ENCODE measurements around the gene AGER. TPM values are rescaled to one million over a fixed set of nuclear protein-coding genes. Genes with fewer than 3 reads are reported as not detected.

The AGER gene
- total and polyA plus RNA-seq, 9 donors = 3.4 to 12.8 (median 7.9) TPM

GRCh38 chr6:32151181-32151862, 32.7 kb downstream of the AGER start:
- intact Hi-C loops (cut with DNase I) = loop anchor here in 1 of 4 donors (10.0 kb wide), 1 partner anchor 67 kb away; no protein-coding TSS in a partner anchor
- peak overlapping the region; percentile 51 for H3K4me3 ChIP-seq
- no peaks in the 10 kb centered on the region for H3K9me3 ChIP-seq
- peak overlapping the region; percentile 90 to 94 for H3K27ac ChIP-seq
- peak in 1 of 5 donors; percentile 37 for DNase-seq
- H3K36me3 ChIP-seq = no peaks in the 10 kb centered on the region
- no peaks in the 10 kb centered on the region for H3K27me3 ChIP-seq
- TF ChIP-seq EP300 (IDR thresholded peaks at IDR 0.05) (no peak), CTCF (IDR thresholded peaks at IDR 0.05) (no peak), POLR2A (IDR thresholded peaks at IDR 0.05) (no peak)
- H3K4me1 ChIP-seq (ENCODE audit: insufficient read depth) = peaks cover 9% of the 10 kb centered on the region
- 8 to 11% (median 8%) methylated on average over 8 of the region's 8 CpGs for WGBS, 3 donors

DNA sequence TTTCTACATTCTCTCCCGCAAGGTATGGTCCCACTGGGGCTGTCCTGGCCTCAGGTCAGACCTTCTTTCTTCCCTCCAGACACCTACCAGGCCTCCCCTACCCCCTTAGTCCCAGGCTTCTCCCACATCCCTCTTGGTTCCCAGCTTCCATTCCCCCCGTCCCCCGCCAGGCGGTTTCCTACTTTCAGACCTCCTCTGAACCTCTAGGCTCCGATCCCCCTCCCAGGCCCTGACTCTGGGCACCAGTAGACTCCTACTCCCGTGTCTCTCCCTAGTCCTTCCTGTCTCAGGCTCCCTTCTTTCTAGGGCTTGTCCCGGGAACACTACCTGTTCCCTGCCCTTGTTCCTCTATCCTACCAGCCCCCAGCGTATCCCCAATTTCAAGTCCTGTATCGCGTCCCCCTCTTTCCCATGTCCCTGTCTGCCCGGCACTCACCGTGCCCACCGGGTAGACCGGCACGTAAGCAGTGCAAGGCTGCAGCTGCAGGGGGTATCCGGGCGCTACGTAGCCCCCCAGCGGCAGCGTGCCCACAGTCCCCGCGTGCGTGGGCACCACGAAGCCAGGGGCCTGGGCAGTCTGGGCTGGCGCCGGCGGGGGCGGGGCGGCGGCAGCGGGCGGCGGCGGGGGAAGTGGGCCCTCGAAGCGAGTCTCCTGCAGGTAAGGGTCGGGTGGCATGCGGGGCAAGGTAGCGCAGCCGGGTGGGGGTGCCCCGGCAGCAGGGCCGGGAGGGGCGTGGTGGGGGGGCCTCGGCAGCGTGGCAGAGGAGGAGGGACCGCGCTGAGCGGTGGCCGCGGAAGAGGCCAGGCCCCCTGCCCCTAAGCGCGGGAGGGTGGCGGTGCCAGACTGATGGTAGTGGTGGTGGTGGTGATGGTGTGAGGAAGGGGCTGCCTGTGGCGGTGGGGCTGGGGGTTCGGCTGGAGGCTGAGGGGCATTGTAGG, 33.9 kb downstream of the AGER start:
- intact Hi-C loops (cut with DNase I) = loop anchor here in 1 of 4 donors (10.0 kb wide), 1 partner anchor 65 kb away; no protein-coding TSS in a partner anchor
- peak overlapping the region; percentile 51 for H3K4me3 ChIP-seq
- H3K4me1 ChIP-seq (ENCODE audit: insufficient read depth) = peaks cover 5% of the 10 kb centered on the region
- H3K27ac ChIP-seq = peak overlapping the region; percentile 90 to 94
- 10 to 23% (median 17%) methylated on average over 44 to 55 of the region's 55 CpGs for WGBS, 3 donors
- no peaks in the 10 kb centered on the region for H3K9me3 ChIP-seq
- DNase-seq = peak in 2 of 5 donors; percentile 59
- TF ChIP-seq POLR2A (IDR thresholded peaks at IDR 0.05) (no peak), EP300 (IDR thresholded peaks at IDR 0.05) (no peak), CTCF (IDR thresholded peaks at IDR 0.05) (no peak)
- H3K36me3 ChIP-seq = no peaks in the 10 kb centered on the region
- H3K27me3 ChIP-seq = no peaks in the 10 kb centered on the region

GRCh38 chr6:32149092-32149755, 34.8 kb downstream of the AGER start:
- intact Hi-C loops (cut with DNase I) = no loop called here
- 80 to 85% (median 85%) methylated on average over 38 to 47 of the region's 47 CpGs for WGBS, 3 donors

More at GRCh38 chr6:32149092-32149755, 34.8 kb downstream of the AGER start:
- TF ChIP-seq POLR2A (IDR thresholded peaks at IDR 0.05) (no peak), CTCF (IDR thresholded peaks at IDR 0.05) (no peak), EP300 (IDR thresholded peaks at IDR 0.05) (no peak)
- Histone ChIP-seq H3K4me1 (ENCODE audit: insufficient read depth) (peaks cover 3% of the 10 kb centered on the region), H3K27ac (peak overlapping the region in 1 of 2 donors; percentile 90), H3K9me3 (no peaks in the 10 kb centered on the region), H3K36me3 (no peaks in the 10 kb centered on the region), H3K4me3 (no peak overlapping the region), H3K27me3 (no peaks in the 10 kb centered on the region)
- DNase-seq = no peak
